Activated CD8-positive, alpha-beta memory T cell treated with anti-CD3 and anti-CD28 coated beads, Interleukin-2, amount 10 ng/mL, durations not matched to agents 7 days and 5 days (primary cell): Measurements from ENCODE around the gene ASB8. TPM values are rescaled to one million over a fixed set of nuclear protein-coding genes. Genes with fewer than 3 reads are reported as not detected.
"Not testable (repeated sequence)": the region's sequence is repeated elsewhere in the genome, so short reads cannot be mapped to it uniquely, and the experiment has no call there.

ENCODE experiments used
- ATAC-seq: fragments of 150-1000 bp; cut with Tn5 transposase; one replicate; pipeline ENCODE4 v1.10.0; 2021; ENCODE audit warnings: moderate library complexity
- CTCF ChIA-PET: fragments of 350-600 bp; sonication (Branson Sonifier 250); formaldehyde crosslinking; loops from one replicate; lab custom pipeline; 2021; ENCODE audit warnings: antibody characterized with exemption; lab: Charles Lee
- DNase-seq: peaks from one replicate; pipeline ENCODE4 v3.0.0-alpha.2; 2020
- H3K27ac Mint-ChIP-seq: one replicate; pipeline ENCODE4 v1.8.0; 2021; ENCODE audit warnings: mild to moderate bottlenecking, mixed read lengths
- H3K27me3 Mint-ChIP-seq: one replicate; pipeline ENCODE4 v1.8.0; 2021; ENCODE audit warnings: mixed read lengths
- H3K36me3 Mint-ChIP-seq: one replicate; pipeline ENCODE4 v1.8.0; 2021; ENCODE audit warnings: mild to moderate bottlenecking, mixed read lengths
- H3K4me1 Mint-ChIP-seq: one replicate; pipeline ENCODE4 v1.8.0; 2021; ENCODE audit warnings: mixed read lengths
- H3K4me3 Mint-ChIP-seq: one replicate; pipeline ENCODE4 v1.8.0; 2021; ENCODE audit warnings: mild to moderate bottlenecking, moderate library complexity, mixed read lengths
- H3K9me3 Mint-ChIP-seq: one replicate; pipeline ENCODE4 v1.8.0; 2022; ENCODE audit warnings: low read depth, mixed read lengths
- total RNA-seq, 2 experiments: library from RNA; stranded (reverse); gene quantifications; one replicate each; pipeline ENCODE4 v1.2.3, GENCODE V29; 2021

The ASB8 gene
- total RNA-seq, 2 experiments from 2014 or later: 40.2 to 43.1 TPM

DNA sequence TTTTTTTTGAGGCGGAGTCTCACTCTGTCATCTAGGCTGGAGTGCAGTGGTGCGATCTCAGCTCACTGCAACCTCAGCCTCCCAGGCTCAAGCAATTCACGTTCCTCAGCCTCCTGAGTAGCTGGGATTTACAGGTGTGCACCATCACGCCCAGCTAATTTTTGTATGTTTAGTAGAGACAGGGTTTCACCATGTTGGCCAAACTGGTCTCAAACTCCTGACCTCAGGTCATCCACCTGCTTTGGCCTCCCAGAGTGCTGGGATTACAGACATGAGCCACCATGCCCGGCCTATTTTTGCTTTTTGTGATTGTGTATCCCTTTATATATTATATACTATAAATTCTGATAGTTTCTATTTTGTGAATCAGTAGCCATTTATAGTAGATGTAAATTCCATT, 1.5 kb downstream of the ASB8 start:
- CTCF ChIA-PET, ATAC-seq, DNase-seq, H3K4me3 Mint-ChIP-seq, H3K27me3 Mint-ChIP-seq, H3K27ac Mint-ChIP-seq, H3K9me3 Mint-ChIP-seq: not testable (repeated sequence)
- peaks cover 46% of the 10 kb centered on the region for H3K4me1 Mint-ChIP-seq
- peaks cover 24% of the 10 kb centered on the region for H3K36me3 Mint-ChIP-seq

DNA sequence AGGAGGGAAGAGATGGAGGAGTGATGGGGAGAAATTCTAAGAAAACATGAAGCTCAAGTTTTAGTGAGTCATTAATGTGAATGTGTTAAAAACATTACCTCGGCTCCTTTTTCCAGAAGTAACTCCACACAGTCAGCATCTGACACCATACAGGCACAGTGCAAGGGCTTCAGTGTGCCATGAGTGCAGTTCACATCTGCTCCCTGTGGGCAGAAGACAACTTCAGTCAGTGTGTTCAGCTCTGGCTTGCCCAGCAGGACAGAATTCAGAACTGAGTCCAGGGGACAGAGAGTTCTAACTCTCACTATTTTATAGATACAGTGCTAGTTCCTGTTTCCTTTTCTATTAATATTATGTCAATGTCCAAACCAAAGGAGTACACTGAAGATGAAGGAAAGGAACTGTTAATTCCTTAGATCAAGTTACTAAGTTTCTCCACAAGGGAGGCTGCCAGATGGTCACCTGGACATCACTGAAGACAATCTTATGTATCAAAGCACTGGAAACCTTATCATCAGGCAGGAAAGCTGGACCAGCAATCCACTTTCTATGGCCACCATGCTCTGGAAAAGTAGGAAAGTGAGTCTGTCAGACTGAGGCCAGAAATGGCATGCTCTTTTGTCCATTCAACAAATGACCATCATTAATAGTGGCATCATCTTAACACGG, 6.1 kb downstream of the ASB8 start:
- H3K36me3 Mint-ChIP-seq: peaks cover 50% of the 10 kb centered on the region
- ATAC-seq: no peak
- no peak for DNase-seq

DNA sequence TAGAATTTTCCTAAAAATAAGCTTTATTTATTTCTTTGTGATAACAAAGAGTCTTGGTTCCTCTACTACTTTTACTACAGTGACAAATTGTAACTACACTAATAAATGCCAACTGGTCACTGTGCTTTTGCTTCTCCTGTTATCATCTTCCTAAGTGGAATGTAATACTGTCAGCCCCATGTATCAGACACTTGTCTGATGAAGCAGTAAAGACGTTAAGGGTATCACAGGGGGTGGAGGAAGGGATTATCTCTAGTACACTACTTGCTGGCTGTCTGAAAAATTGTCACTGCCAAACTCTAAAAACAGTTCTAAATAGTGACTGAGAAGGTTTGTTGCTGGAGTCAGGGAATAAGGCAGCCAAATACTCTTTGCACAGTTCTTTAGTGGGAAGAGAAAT, 11.3 kb downstream of the ASB8 start:
- Mint-ChIP-seq H3K36me3 (peaks cover 30% of the 10 kb centered on the region), H3K4me1 (peaks cover 2% of the 10 kb centered on the region), H3K9me3 (no peaks in the 10 kb centered on the region), H3K27me3 (no peaks in the 10 kb centered on the region), H3K4me3 (no peak overlapping the region), H3K27ac (no peak overlapping the region)
- CTCF ChIA-PET: interaction anchor here (1.3 to 2.9 kb wide), 2 partner anchors 11 to 19 kb away, joined by 3 to 11 read pairs; partner anchors contain the start of gene ASB8
- no peak for ATAC-seq
- no peak for DNase-seq

More for the DNA sequence above, 6.1 kb downstream of the ASB8 start:
- Mint-ChIP-seq H3K27ac (no peak overlapping the region), H3K4me1 (peaks cover 27% of the 10 kb centered on the region), H3K4me3 (no peak overlapping the region), H3K9me3 (no peaks in the 10 kb centered on the region), H3K27me3 (no peaks in the 10 kb centered on the region)
- CTCF ChIA-PET: interaction anchor here (1.6 to 1.8 kb wide), 2 partner anchors 9 to 188 kb away, joined by 5 to 6 read pairs; partner anchors contain the start of gene TMEM106C

DNA sequence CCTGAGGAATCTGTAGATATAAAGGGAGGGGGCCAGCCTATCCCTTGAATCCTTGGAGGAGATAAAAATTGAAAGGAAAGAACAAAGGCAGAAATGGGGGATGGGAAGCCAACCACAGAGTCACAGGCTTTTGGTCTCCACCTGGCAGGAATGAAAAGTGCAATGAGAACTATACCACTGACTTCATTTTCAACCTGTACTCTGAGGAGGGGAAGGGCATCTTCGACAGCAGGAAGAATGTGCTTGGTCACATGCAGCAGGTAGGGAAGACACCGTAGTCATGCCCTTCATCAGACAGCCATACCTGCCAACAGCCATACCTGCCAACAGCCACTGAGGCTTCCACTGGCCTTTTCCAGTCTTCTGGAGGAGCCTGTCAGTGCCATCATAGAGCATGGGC, 13.4 kb downstream of the ASB8 start:
- H3K27ac Mint-ChIP-seq: no peak overlapping the region
- peaks cover 2% of the 10 kb centered on the region for H3K4me1 Mint-ChIP-seq
- no peak overlapping the region for H3K4me3 Mint-ChIP-seq
- H3K36me3 Mint-ChIP-seq: peaks cover 11% of the 10 kb centered on the region
- no peaks in the 10 kb centered on the region for H3K27me3 Mint-ChIP-seq
- CTCF ChIA-PET: interaction anchor here (2.9 kb wide), 1 partner anchor 13 kb away, joined by 11 read pairs; the partner anchor contains the start of gene ASB8
- H3K9me3 Mint-ChIP-seq: no peaks in the 10 kb centered on the region
- ATAC-seq (no peak), DNase-seq (no peak)

DNA sequence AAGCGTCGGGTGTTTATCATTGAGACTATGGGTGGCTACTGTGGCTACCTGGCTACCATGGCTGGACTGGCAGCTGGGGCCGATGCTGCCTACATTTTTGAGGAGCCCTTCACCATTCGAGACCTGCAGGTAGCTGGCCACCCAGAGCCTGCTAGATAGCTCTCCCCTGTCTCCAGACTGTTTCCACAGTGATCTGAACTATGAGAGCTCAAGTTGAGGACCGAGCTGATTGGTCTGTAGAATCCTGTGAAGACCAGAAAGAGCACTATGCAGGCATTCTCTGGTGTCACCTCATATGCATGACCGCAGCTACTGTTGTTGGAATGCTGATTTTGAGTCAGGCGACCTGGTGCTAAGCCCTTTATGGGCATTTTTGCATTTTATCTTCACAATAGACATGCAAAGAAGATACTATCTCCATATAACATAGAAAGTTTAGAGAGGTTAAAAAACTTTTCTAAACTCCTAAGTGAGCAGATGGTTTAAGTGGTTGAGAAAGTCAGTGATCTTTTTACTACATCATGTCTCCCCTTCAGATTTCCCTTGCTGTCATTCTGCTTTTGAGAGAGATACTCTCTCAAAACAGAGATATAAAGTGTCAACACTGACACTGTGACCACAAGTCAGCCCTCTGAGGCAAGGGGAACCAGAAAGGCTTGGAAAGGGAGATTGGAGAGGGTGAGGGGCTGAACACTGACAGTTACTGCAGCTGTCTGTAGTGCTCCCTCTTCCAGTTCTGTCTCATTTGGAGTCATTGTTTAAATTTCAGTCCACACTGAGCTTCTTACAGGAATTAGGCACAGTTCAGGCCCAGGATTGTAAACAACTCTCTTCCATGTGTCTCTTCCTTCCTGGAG, 14.3 kb downstream of the ASB8 start:
- Mint-ChIP-seq H3K4me3 (no peak overlapping the region), H3K4me1 (no peaks in the 10 kb centered on the region), H3K36me3 (peaks cover 8% of the 10 kb centered on the region), H3K27me3 (no peaks in the 10 kb centered on the region), H3K27ac (no peak overlapping the region), H3K9me3 (no peaks in the 10 kb centered on the region)
- CTCF ChIA-PET: interaction anchor here (0.6 to 2.9 kb wide), 3 partner anchors 14 to 194 kb away, joined by 3 to 11 read pairs (median 3); partner anchors contain the start of gene ASB8
- ATAC-seq (no peak), DNase-seq (no peak)

DNA sequence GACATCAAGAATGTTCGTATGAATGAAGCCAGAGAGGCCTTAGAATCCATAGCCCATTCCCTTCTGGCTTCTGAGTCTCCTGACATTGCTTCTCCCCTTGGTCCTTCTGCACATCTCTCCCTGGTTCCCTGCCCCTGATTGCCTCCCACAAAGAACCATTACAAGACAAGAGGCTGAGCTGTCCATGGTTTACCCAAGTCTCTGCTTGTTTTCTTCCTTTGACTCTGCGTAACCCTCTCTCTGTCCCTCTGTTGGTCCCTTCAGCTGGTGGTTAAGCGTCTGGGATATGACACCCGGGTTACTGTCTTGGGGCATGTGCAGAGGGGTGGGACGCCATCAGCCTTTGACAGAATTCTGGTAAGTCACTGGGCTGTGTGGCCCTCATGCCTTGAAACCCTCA, 22.3 kb downstream of the ASB8 start:
- ATAC-seq (no peak), DNase-seq (no peak)
- Mint-ChIP-seq H3K4me3 (no peak overlapping the region), H3K27me3 (no peaks in the 10 kb centered on the region), H3K36me3 (peaks cover 4% of the 10 kb centered on the region), H3K9me3 (no peaks in the 10 kb centered on the region), H3K27ac (no peak overlapping the region), H3K4me1 (no peaks in the 10 kb centered on the region)
- CTCF ChIA-PET: interaction anchor here (1.6 kb wide), 1 partner anchor 17 kb away, joined by 3 read pairs; no protein-coding TSS in a partner anchor

DNA sequence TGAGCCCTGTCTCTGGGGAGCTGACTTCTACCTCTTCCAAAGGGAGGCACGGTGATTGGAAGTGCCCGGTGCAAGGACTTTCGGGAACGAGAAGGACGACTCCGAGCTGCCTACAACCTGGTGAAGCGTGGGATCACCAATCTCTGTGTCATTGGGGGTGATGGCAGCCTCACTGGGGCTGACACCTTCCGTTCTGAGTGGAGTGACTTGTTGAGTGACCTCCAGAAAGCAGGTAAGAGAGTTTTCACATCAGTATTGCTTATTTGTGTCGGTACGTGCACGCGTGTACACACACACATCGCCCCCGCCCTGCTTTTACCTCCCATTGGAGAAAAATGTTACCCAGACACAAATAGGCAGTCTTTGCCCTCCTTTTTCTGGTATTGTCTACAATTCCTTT, 24.5 kb downstream of the ASB8 start:
- ATAC-seq: no peak
- peaks cover 6% of the 10 kb centered on the region for H3K36me3 Mint-ChIP-seq
- no peak for DNase-seq
- CTCF ChIA-PET: no interaction called here
- no peaks in the 10 kb centered on the region for H3K27me3 Mint-ChIP-seq
- no peak overlapping the region for H3K27ac Mint-ChIP-seq
- no peaks in the 10 kb centered on the region for H3K9me3 Mint-ChIP-seq
- no peak overlapping the region for H3K4me3 Mint-ChIP-seq
- no peaks in the 10 kb centered on the region for H3K4me1 Mint-ChIP-seq

DNA sequence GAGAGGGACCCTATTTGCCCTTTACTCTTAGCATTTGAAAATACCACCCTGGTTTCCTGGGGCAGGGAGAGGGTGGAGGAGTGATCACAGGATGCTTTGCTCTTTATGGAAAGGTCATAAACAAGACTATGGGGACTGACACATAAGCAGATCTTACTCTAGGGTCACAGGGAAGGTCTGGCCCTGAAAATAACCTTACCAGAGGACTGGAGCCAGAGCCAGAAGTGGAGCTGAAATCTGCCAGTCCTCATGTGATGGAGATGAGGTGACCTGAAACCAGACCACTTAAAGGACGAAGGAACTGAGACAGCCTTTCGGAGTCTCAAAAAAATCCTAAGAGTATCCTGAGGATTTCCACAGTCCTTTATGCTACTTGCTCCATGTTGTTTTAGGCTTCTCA, 25.8 kb downstream of the ASB8 start:
- H3K27ac Mint-ChIP-seq: no peak overlapping the region
- H3K4me3 Mint-ChIP-seq: no peak overlapping the region
- peaks cover 11% of the 10 kb centered on the region for H3K36me3 Mint-ChIP-seq
- no peaks in the 10 kb centered on the region for H3K27me3 Mint-ChIP-seq
- ATAC-seq: no peak
- CTCF ChIA-PET: no interaction called here
- DNase-seq: no peak
- H3K9me3 Mint-ChIP-seq: no peaks in the 10 kb centered on the region
- no peaks in the 10 kb centered on the region for H3K4me1 Mint-ChIP-seq

DNA sequence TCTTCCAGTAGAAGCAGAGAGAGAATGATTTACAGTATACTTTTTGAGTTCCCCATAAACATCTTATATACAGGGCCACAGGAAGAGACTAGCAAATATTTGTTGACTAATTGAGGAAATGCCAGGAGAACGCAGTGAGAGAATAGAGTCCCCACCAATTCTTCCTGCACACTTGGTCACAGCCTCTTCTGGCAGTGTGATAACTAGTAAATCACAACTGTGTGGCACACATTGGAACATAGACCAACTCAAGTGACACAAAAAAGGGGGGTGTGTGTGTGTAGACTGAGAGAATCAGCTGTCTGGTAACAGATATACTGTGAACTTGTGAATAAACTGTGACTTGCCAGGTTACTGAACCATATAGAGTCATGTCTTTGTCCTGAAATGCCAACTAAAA, 27.9 kb downstream of the ASB8 start:
- no peak overlapping the region for H3K4me3 Mint-ChIP-seq
- CTCF ChIA-PET: no interaction called here
- H3K36me3 Mint-ChIP-seq: peaks cover 13% of the 10 kb centered on the region
- H3K27ac Mint-ChIP-seq: no peak overlapping the region
- H3K4me1 Mint-ChIP-seq: no peaks in the 10 kb centered on the region
- no peak for ATAC-seq
- H3K27me3 Mint-ChIP-seq: no peaks in the 10 kb centered on the region
- DNase-seq: no peak
- no peaks in the 10 kb centered on the region for H3K9me3 Mint-ChIP-seq

DNA sequence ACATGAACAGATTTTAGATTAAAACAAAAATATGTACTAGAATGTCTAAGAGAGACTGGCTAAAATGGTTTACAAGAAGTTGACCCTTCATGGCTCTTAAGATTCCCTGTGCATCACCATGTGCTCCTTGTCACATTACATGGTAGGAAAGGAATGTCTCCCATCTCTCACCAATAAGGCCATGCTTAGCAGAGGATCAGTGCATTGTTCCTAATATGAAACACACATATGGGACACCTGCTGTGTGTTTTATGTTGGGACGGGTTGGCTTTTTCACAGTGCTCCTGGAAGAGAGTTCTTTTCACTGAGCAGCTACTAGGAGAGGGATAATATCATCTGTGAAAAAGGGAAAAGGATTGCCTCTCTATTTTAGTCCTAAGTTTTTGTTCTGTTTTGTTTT, 28.5 kb downstream of the ASB8 start:
- CTCF ChIA-PET: interaction anchor here (0.6 kb wide), 1 partner anchor 48 kb away, joined by 3 read pairs; no protein-coding TSS in a partner anchor
- no peak overlapping the region for H3K4me3 Mint-ChIP-seq
- DNase-seq (no peak), ATAC-seq (no peak)
- H3K9me3 Mint-ChIP-seq: no peaks in the 10 kb centered on the region
- H3K36me3 Mint-ChIP-seq: peaks cover 13% of the 10 kb centered on the region
- no peak overlapping the region for H3K27ac Mint-ChIP-seq
- H3K4me1 Mint-ChIP-seq: no peaks in the 10 kb centered on the region
- no peaks in the 10 kb centered on the region for H3K27me3 Mint-ChIP-seq

DNA sequence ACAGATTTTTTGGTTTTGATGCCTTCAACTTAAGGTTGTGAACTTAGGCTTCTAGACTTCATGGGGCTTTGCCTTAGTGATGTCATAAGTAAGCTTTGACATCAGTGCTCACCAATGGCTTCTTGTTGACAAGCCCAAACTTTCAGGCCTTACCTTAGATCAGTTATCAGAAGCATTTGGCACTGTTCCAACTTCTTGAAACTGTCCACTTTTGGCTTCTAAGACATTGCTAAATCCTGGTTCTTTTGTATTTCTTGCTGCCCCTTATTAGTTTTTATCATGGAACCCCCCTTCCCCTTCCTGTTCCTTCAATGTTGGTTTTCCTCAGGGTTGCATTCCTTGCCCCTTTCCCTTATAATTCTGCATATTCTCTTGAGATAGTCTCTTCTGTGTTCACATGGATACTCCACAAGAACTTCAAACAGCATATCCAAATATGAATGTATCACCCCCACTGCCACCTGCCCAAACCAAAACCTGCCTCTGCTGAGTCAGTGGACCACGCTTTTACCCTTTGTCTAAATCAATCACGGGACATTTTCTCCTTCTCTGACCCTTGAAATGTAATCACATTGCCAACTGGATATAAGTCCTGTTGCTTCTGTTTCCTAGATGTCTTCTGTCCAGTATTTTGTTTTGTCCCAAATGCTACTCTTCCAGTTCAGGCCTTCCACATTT, 30.2 kb downstream of the ASB8 start:
- ATAC-seq: no peak
- Mint-ChIP-seq H3K27ac (no peak overlapping the region), H3K36me3 (peaks cover 9% of the 10 kb centered on the region), H3K9me3 (no peaks in the 10 kb centered on the region), H3K4me3 (no peak overlapping the region), H3K4me1 (no peaks in the 10 kb centered on the region), H3K27me3 (no peaks in the 10 kb centered on the region)
- CTCF ChIA-PET: interaction anchor here (0.6 to 1.7 kb wide), 2 partner anchors 10 to 629 kb away, joined by 3 to 7 read pairs; no protein-coding TSS in a partner anchor
- no peak for DNase-seq

DNA sequence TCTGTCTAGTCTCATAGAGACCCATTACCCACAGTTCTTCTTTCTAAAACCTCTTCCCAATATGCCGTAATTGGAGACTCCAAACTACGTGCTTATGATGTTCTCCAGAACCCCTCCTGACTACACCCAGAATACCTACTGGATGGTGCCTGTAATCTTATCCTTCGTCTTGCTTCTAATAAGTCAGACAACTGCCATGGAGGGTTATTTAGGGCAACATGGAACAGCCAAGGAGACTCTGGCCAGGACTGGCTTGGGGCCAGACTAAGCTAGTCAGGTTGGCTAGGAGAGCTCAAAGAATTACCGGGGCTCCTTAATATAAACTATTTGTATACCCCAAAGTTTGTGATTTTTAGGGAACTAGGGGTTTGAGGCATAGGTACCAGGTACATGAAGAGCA, 31.3 kb downstream of the ASB8 start:
- DNase-seq (no peak), ATAC-seq (no peak)
- CTCF ChIA-PET: interaction anchor here (1.7 kb wide), 1 partner anchor 9 kb away, joined by 7 read pairs; no protein-coding TSS in a partner anchor
- no peak overlapping the region for H3K4me3 Mint-ChIP-seq
- peaks cover 4% of the 10 kb centered on the region for H3K4me1 Mint-ChIP-seq
- no peak overlapping the region for H3K27ac Mint-ChIP-seq
- no peaks in the 10 kb centered on the region for H3K9me3 Mint-ChIP-seq
- peaks cover 10% of the 10 kb centered on the region for H3K36me3 Mint-ChIP-seq
- no peaks in the 10 kb centered on the region for H3K27me3 Mint-ChIP-seq

DNA sequence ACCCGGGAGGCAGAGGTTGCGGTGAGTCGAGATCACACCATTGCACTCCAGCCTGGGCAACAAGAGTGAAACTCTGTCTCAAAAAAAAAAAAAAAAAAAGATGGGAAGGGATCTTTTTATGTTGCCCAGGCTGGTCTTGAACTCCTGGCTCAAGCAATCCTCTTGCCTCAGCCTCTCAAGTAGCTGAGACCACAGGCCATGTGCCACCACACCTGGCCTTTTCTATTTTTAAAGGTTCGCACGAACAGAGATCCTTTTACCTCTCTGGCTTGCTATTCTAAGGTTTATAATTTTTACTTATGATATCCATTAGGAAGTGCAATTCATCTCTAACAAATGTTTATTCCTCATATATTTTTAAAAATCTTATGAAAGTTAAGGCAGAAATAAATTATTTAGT, 31.8 kb downstream of the ASB8 start:
- H3K27ac Mint-ChIP-seq, CTCF ChIA-PET, ATAC-seq, DNase-seq, H3K4me1 Mint-ChIP-seq, H3K9me3 Mint-ChIP-seq, H3K4me3 Mint-ChIP-seq, H3K27me3 Mint-ChIP-seq: not testable (repeated sequence)
- peaks cover 10% of the 10 kb centered on the region for H3K36me3 Mint-ChIP-seq
